IMR-90 (cell line): Measurements from ENCODE around the gene LRP5. TPM values are rescaled to one million over a fixed set of nuclear protein-coding genes. Genes with fewer than 3 reads are reported as not detected.

Experiments used
- ATAC-seq: fragments of 200-7000 bp; cut with Tn5 transposase; 2 replicates; pipeline ENCODE4 v1.9.1; 2020; ENCODE audit warnings: low read depth, mild to moderate bottlenecking, moderate library complexity
- BruUV-seq: library from RNA; stranded (reverse); fragments of 400-500 nt; replicated peaks from 2 replicates; lab custom pipeline; 2021; lab: Mats Ljungman, UMichigan
- CTCF ChIA-PET: fragments of 300-600 bp; formaldehyde crosslinking; extraction: SDS; loops from one replicate; lab custom pipeline; 2021; ENCODE audit warnings: antibody characterized with exemption; lab: Yijun Ruan, JAX
- POLR2A ChIA-PET: fragments of 300-600 bp; sonication (Branson Sonifier 250); formaldehyde crosslinking; loops from one replicate; lab custom pipeline; 2022; ENCODE audit warnings: antibody characterized with exemption; ENCODE audit not compliant: unreplicated experiment; lab: Charles Lee
- DNase-seq: peaks from one replicate; pipeline ENCODE4 v3.0.0; 2013
- H2AFZ ChIP-seq: replicated peaks from 2 replicates; pipeline ENCODE3; 2013; ENCODE audit warnings: low read length, mild to moderate bottlenecking; ENCODE audit not compliant: poor library complexity
- H2AK5ac ChIP-seq: 2 replicates; pipeline ENCODE4 v1.6.1; 2013; ENCODE audit warnings: low read depth, low read length, inconsistent platforms
- H2AK9ac ChIP-seq: replicated peaks from 2 replicates; pipeline ENCODE3; 2013; ENCODE audit warnings: mild to moderate bottlenecking, low read depth, low read length, moderate library complexity; ENCODE audit not compliant: poor library complexity
- H2BK120ac ChIP-seq: 2 replicates; pipeline ENCODE4 v1.6.1; 2013; ENCODE audit warnings: low read depth, low read length, inconsistent platforms
- H2BK15ac ChIP-seq: 3 replicates; pipeline ENCODE4 v1.6.1; 2013; ENCODE audit warnings: low read depth, low read length, inconsistent platforms
- H2BK20ac ChIP-seq: 2 replicates; pipeline ENCODE4 v1.6.1; 2013; ENCODE audit warnings: low read depth, mild to moderate bottlenecking, inconsistent platforms, low read length, moderate library complexity
- H2BK5ac ChIP-seq: 2 replicates; pipeline ENCODE4 v1.6.1; 2013; ENCODE audit warnings: mild to moderate bottlenecking, low read depth, low read length, inconsistent platforms; ENCODE audit not compliant: poor library complexity, severe bottlenecking
- H3K14ac ChIP-seq: replicated peaks from 2 replicates; pipeline ENCODE4 v1.6.1; 2013; ENCODE audit warnings: low read depth, low read length, inconsistent platforms
- H3K18ac ChIP-seq: 2 replicates; pipeline ENCODE4 v1.6.1; 2013; ENCODE audit warnings: low read depth, low read length, control low read depth
- H3K23ac ChIP-seq: 2 replicates; pipeline ENCODE4 v1.6.1; 2013; ENCODE audit warnings: low read depth, low read length, inconsistent platforms
- H3K27ac ChIP-seq: 2 replicates; pipeline ENCODE4 v1.5.1; 2013; ENCODE audit warnings: mild to moderate bottlenecking, control low read depth, low read length; ENCODE audit not compliant: insufficient read depth
- H3K27me3 ChIP-seq: 2 replicates; pipeline ENCODE4 v1.6.1; 2013; ENCODE audit warnings: low read length; ENCODE audit not compliant: control insufficient read depth, insufficient read depth
- H3K36me3 ChIP-seq: 2 replicates; pipeline ENCODE4 v1.6.1; 2013; ENCODE audit warnings: low read length, mixed read lengths; ENCODE audit not compliant: control insufficient read depth, insufficient read depth
- H3K4ac ChIP-seq: 2 replicates; pipeline ENCODE4 v1.6.1; 2013; ENCODE audit warnings: low read depth, low read length, inconsistent platforms
- H3K4me1 ChIP-seq: 2 replicates; pipeline ENCODE4 v1.6.1; 2013; ENCODE audit warnings: low read length, mixed read lengths; ENCODE audit not compliant: control insufficient read depth, insufficient read depth
- H3K4me2 ChIP-seq: 2 replicates; pipeline ENCODE4 v1.6.1; 2013; ENCODE audit warnings: low read depth, mild to moderate bottlenecking, control low read depth, low read length, moderate library complexity
- H3K4me3 ChIP-seq: 2 replicates; pipeline ENCODE4 v1.5.1; 2013; ENCODE audit warnings: low read depth, mild to moderate bottlenecking, control low read depth, low read length, moderate library complexity; ENCODE audit not compliant: insufficient read depth
- H3K56ac ChIP-seq: 2 replicates; pipeline ENCODE4 v1.6.1; 2013; ENCODE audit warnings: low read length, inconsistent platforms; ENCODE audit not compliant: insufficient read depth; ENCODE audit errors: extremely low read depth
- H3K79me1 ChIP-seq, 2 experiments: 2 replicates each; pipeline ENCODE4 v1.6.1; 2013; ENCODE audit warnings: low read length in 2 of 2, inconsistent platforms in 1 of 2, low read depth in 1 of 2
- H3K9ac ChIP-seq: 2 replicates; pipeline ENCODE4 v1.6.1; 2013; ENCODE audit warnings: low read depth, low read length, control low read depth
- H3K9me1 ChIP-seq: 2 replicates; pipeline ENCODE4 v1.6.1; 2013; ENCODE audit warnings: low read length, inconsistent platforms; ENCODE audit not compliant: insufficient read depth
- H3K9me3 ChIP-seq: 2 replicates; pipeline ENCODE4 v1.6.1; 2013; ENCODE audit warnings: low read length; ENCODE audit not compliant: control insufficient read depth, insufficient read depth
- H4K20me1 ChIP-seq: 2 replicates; pipeline ENCODE4 v1.6.1; 2013; ENCODE audit warnings: low read length, inconsistent platforms; ENCODE audit not compliant: insufficient read depth
- H4K5ac ChIP-seq: 2 replicates; pipeline ENCODE4 v1.6.1; 2013; ENCODE audit warnings: mild to moderate bottlenecking, low read depth, low read length, control low read depth
- H4K8ac ChIP-seq, 2 experiments: 2 replicates each; pipeline ENCODE4 v1.6.1; 2013; ENCODE audit warnings: low read depth in 2 of 2, low read length in 2 of 2, control low read depth in 1 of 2, inconsistent platforms in 1 of 2
- H4K91ac ChIP-seq: 2 replicates; pipeline ENCODE4 v1.6.1; 2013; ENCODE audit warnings: low read depth, low read length, inconsistent platforms; ENCODE audit not compliant: insufficient read depth
- CTCF ChIP-seq: conservative IDR thresholded peaks from 2 replicates; pipeline ENCODE4 v1.5.1; 2012; ENCODE audit warnings: mild to moderate bottlenecking, low read depth, low read length, improper control_type of control experiment
- ELK1 ChIP-seq: fragments of 150-350 bp; IDR thresholded peaks from 2 replicates; pipeline ENCODE4 v1.6.1; 2016; ENCODE audit warnings: low read depth, mild to moderate bottlenecking, low read length, moderate library complexity, borderline replicate concordance
- NFE2L2 ChIP-seq: fragments of 150-350 bp; IDR thresholded peaks from 2 replicates; pipeline ENCODE4 v1.6.1; 2016; ENCODE audit warnings: low read depth, mild to moderate bottlenecking, low read length
- POLR2A ChIP-seq: IDR thresholded peaks from 2 replicates; pipeline ENCODE4 v1.6.1; 2012; ENCODE audit warnings: mild to moderate bottlenecking, low read depth, low read length
- RAD21 ChIP-seq: IDR thresholded peaks from 2 replicates; pipeline ENCODE4 v1.6.1; 2012; ENCODE audit warnings: low read length, improper control_type of control experiment
- RCOR1 ChIP-seq: IDR thresholded peaks from 2 replicates; pipeline ENCODE4 v1.6.1; 2012; ENCODE audit warnings: mild to moderate bottlenecking, low read length, improper control_type of control experiment; ENCODE audit not compliant: insufficient replicate concordance
- SMC3 ChIP-seq: fragments of 150-350 bp; IDR thresholded peaks from 2 replicates; pipeline ENCODE4 v1.6.1; 2016; ENCODE audit warnings: low read depth, mild to moderate bottlenecking, antibody characterized with exemption, low read length, moderate library complexity
- USF2 ChIP-seq: fragments of 150-350 bp; IDR thresholded peaks from 2 replicates; pipeline ENCODE4 v1.6.1; 2017; ENCODE audit warnings: mild to moderate bottlenecking, antibody characterized with exemption, low read length, low read depth
- WGBS, 2 experiments: methylation state at CpG; one replicate each; pipeline versions ENCODE4 v1.1.5 to v1.1.7; 2013; ENCODE audit warnings: missing lambda C conversion rate in 2 of 2; ENCODE audit not compliant: insufficient read length in 1 of 2; ENCODE audit errors: extremely low coverage in 2 of 2; 5-methylcytosine and 5-hydroxymethylcytosine counted together
- dilution Hi-C: fragments of 300-500 bp; cut with HindIII; formaldehyde crosslinking; loops from one replicate; pipeline ENCODE4 v1.14.3; 2018; ENCODE audit warnings: low sequenced_read_pairs; ENCODE audit not compliant: unreplicated experiment
- in situ Hi-C: fragments of 300-500 bp; cut with MboI; formaldehyde crosslinking; loops from 3 replicates; pipeline ENCODE4 v1.14.3; 2019; ENCODE audit warnings: low sequenced_read_pairs, inconsistent platforms, mixed read lengths
- intact Hi-C: fragments of 100-400 bp; cut with micrococcal nuclease; formaldehyde crosslinking; loops from 2 replicates; pipeline ENCODE4 v1.10.0; 2022
- polyA plus RNA-seq, 3 experiments: library from polyadenylated mRNA; depleted of rRNA; stranded (reverse); fragments of >200 nt; gene quantifications; 2 replicates each; pipeline ENCODE4 v1.2.3, GENCODE V29; 2012; ENCODE audit warnings: low replicate concordance in 1 of 3
- total RNA-seq: library from RNA; depleted of rRNA; stranded (reverse); fragments of >200 nt; gene quantifications from 2 replicates; pipeline ENCODE4 v1.2.3, GENCODE V29; 2012

Gene LRP5
- total and polyA plus RNA-seq, 2 of the 4 experiments (the other 2 are of a cell fraction) = 10.4 to 15.0 TPM

GRCh38 chr11:68274306-68274705 is 38.1 kb upstream of the LRP5 start:
- Histone ChIP-seq H3K79me1 (peaks cover 14 to 33% of the 10 kb centered on the region in 2 experiments), H3K56ac (no peak overlapping the region), H2AFZ (no peak overlapping the region), H4K20me1 (peaks cover 18% of the 10 kb centered on the region), H3K18ac (no peak overlapping the region), H3K9me3 (no peaks in the 10 kb centered on the region; the same call in 1 of the 2 replicates), H3K9ac (no peak overlapping the region), H2BK15ac (no peak overlapping the region), H4K8ac (no peak overlapping the region), H4K5ac (no peak overlapping the region), H2BK5ac (no peak overlapping the region), H2AK5ac (no peak overlapping the region), H3K4me3 (no peak overlapping the region), H3K4ac (no peak overlapping the region), H2AK9ac (no peak overlapping the region), H2BK20ac (no peak overlapping the region), H3K4me1 (peaks cover 9% of the 10 kb centered on the region), H3K9me1 (peaks cover 14% of the 10 kb centered on the region), H4K91ac (no peak overlapping the region), H3K14ac (no peak overlapping the region), H3K4me2 (no peak overlapping the region), H3K23ac (no peak overlapping the region), H2BK120ac (no peak overlapping the region), H3K27me3 (no peaks in the 10 kb centered on the region), H3K27ac (no peak overlapping the region), H3K36me3 (no peaks in the 10 kb centered on the region; the same call in 1 of the 2 replicates)
- ATAC-seq (no peak), DNase-seq (no peak)
- ChIA-PET CTCF (no interaction called here), POLR2A (no interaction called here)
- in situ Hi-C loops (no loop called here), intact Hi-C loops (no loop called here), dilution Hi-C loops (no loop called here)
- no TSS peak for BruUV-seq
- TF ChIP-seq USF2 = no peak
- TF ChIP-seq SMC3 = no peak
- no peak for TF ChIP-seq POLR2A
- TF ChIP-seq RAD21 = no peak
- TF ChIP-seq NFE2L2 = no peak
- TF ChIP-seq CTCF = no peak
- no peak for TF ChIP-seq RCOR1
- no peak for TF ChIP-seq ELK1
- no CpG with 5 or more reads among the region's 1 CpG for WGBS, 2 experiments
